Skeletal muscle tissue (tissue), 4 donors: ENCODE results near the gene DTNBP1. TPM values are rescaled to one million over a fixed set of nuclear protein-coding genes. Genes with fewer than 3 reads are reported as not detected.
A peak's percentile ranks its signal among the peaks of the same experiment; 100 is the strongest.

Source experiments
- H3K27ac ChIP-seq: one replicate; pipeline ENCODE4 v1.7.0; 2013; ENCODE audit warnings: mild to moderate bottlenecking, low read depth, low read length, inconsistent platforms
- H3K27me3 ChIP-seq, 3 donors: one replicate each; pipeline ENCODE4 v1.7.0; 2013; ENCODE audit warnings: low read length in 3 of 3; ENCODE audit not compliant: control insufficient read depth in 3 of 3, insufficient read depth in 3 of 3
- H3K36me3 ChIP-seq, 3 donors: one replicate each; pipeline ENCODE4 v1.7.0; 2013; ENCODE audit warnings: low read length in 3 of 3; ENCODE audit not compliant: control insufficient read depth in 3 of 3, insufficient read depth in 3 of 3
- H3K4me1 ChIP-seq, 3 donors: one replicate each; pipeline ENCODE4 v1.7.0; 2013; ENCODE audit warnings: low read length in 3 of 3, mild to moderate bottlenecking in 3 of 3; ENCODE audit not compliant: control insufficient read depth in 3 of 3, insufficient read depth in 3 of 3
- H3K4me3 ChIP-seq, 3 donors: one replicate each; pipeline ENCODE4 v1.7.0; 2013; ENCODE audit warnings: low read length in 3 of 3
- H3K9ac ChIP-seq, 3 donors: one replicate each; pipeline ENCODE4 v1.7.0; 2013; ENCODE audit warnings: low read length in 3 of 3, mild to moderate bottlenecking in 3 of 3, moderate library complexity in 2 of 3, low read depth in 1 of 3
- H3K9me3 ChIP-seq, 3 donors: one replicate each; pipeline ENCODE4 v1.7.0; 2013; ENCODE audit warnings: low read length in 3 of 3; ENCODE audit not compliant: control insufficient read depth in 3 of 3
- total RNA-seq: library from RNA; depleted of rRNA; stranded (reverse); fragments of >200 nt; gene quantifications from one replicate; pipeline ENCODE4 v1.2.3, GENCODE V29; 2014
- donor health status: Osteomylitis.

DTNBP1 gene
- total RNA-seq, 1 donor from 2014 or later, result 15.1 TPM

DNA sequence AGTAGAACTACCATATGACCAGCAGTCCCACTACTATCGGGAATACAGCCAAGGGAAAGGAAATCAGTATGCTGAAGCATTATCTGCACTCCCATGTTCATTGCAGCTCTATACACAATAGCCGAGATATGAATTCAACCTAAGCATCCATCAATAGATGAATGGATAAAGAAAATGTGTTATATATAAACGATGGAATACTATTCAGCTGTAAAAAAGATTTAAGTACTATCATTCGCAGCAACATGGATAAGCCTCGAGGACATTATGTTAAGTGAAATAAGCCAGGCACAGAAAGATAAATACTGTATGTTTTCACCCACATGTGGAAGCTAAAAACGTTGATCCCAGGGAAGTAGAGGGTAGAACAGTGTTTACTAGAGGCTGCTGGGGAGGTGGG, 44.1 kb downstream of the DTNBP1 start:
- Histone ChIP-seq H3K27me3 (no peaks in the 10 kb centered on the region), H3K9ac (no peak overlapping the region), H3K4me1 (peaks cover 12 to 18% (median 14%) of the 10 kb centered on the region in 3 donors), H3K27ac (no peak overlapping the region), H3K9me3 (no peaks in the 10 kb centered on the region), H3K36me3 (peaks cover 0 to 7% (median 4%) of the 10 kb centered on the region in 3 donors), H3K4me3 (no peak overlapping the region)

GRCh38 chr6:15616261-15616660, 46.6 kb downstream of the DTNBP1 start:
- Histone ChIP-seq H3K36me3 (peaks cover 0 to 7% (median 4%) of the 10 kb centered on the region in 3 donors), H3K4me1 (peaks cover 6 to 12% (median 7%) of the 10 kb centered on the region in 3 donors), H3K27ac (no peak overlapping the region), H3K27me3 (no peaks in the 10 kb centered on the region), H3K4me3 (no peak overlapping the region), H3K9me3 (no peaks in the 10 kb centered on the region), H3K9ac (peak overlapping the region in 1 of 3 donors; percentile 34)

- no peak overlapping the region for H3K4me3 ChIP-seq
- H3K4me1 ChIP-seq, result peaks cover 2 to 9% (median 4%) of the 10 kb centered on the region in 3 donors
- H3K9ac ChIP-seq, result peak overlapping the region in 1 of 3 donors; percentile 34
- no peaks in the 10 kb centered on the region for H3K27me3 ChIP-seq
- H3K9me3 ChIP-seq, result no peaks in the 10 kb centered on the region
- H3K36me3 ChIP-seq, result peaks cover 0 to 7% (median 4%) of the 10 kb centered on the region in 3 donors
- H3K27ac ChIP-seq, result no peak overlapping the region
These were observed 47.0 kb downstream of the DTNBP1 start for GRCh38 chr6:15615802-15616201.

DNA sequence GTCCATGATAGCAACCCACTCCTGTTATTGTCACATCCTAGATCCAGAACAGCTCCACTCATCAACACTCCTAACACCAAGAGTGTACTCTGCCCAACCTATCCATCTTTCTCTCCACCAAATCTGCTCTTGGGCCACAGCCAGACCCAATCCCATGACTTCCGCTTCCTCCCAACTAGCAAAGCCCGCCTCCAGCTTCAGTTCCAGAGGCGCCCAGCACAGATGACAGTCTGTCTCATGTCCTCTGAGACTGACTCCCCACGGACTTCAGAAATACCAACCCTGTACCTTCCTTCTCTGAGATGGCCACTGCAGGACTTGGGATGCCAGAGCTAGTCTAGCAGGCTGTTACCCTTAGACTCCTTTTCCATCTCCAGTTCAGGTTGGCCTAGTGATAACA, 48.6 kb downstream of the DTNBP1 start:
- no peaks in the 10 kb centered on the region for H3K9me3 ChIP-seq
- peaks cover 0 to 10% (median 4%) of the 10 kb centered on the region in 3 donors for H3K36me3 ChIP-seq
- H3K27me3 ChIP-seq, result no peaks in the 10 kb centered on the region
- H3K4me1 ChIP-seq, result peaks cover 2 to 9% (median 4%) of the 10 kb centered on the region in 3 donors
- no peak overlapping the region for H3K27ac ChIP-seq
- H3K9ac ChIP-seq, result no peak overlapping the region
- no peak overlapping the region for H3K4me3 ChIP-seq

GRCh38 chr6:15608396-15608795, 54.4 kb downstream of the DTNBP1 start:
- Histone ChIP-seq H3K9me3 (no peaks in the 10 kb centered on the region), H3K27ac (no peak overlapping the region), H3K36me3 (peaks cover 0 to 3% (median 0%) of the 10 kb centered on the region in 3 donors), H3K4me1 (no peaks in the 10 kb centered on the region), H3K9ac (no peak overlapping the region), H3K27me3 (no peaks in the 10 kb centered on the region), H3K4me3 (no peak overlapping the region)

DNA sequence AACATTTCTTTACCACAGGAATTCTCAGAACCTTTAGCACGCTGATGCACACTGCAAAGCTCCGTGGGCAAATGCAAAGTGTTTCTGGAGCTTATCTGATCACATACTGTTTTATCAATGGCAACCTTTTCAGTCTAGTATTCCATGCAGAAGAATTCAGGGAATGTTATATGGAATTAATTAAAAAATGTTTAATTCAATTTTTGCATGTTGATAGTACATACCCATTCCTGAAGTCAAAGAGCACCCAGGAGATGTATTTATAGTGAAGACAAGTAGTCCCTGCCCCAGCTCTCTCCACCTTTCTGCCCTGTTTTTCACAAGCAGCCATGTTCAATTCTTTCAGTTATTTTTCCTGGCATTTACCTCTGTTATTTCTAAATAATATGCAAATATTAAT, 55.2 kb downstream of the DTNBP1 start:
- no peak overlapping the region for H3K4me3 ChIP-seq
- no peaks in the 10 kb centered on the region for H3K27me3 ChIP-seq
- H3K9ac ChIP-seq, result no peak overlapping the region
- H3K27ac ChIP-seq, result no peak overlapping the region
- H3K9me3 ChIP-seq, result no peaks in the 10 kb centered on the region
- H3K36me3 ChIP-seq, result peaks cover 0 to 3% (median 0%) of the 10 kb centered on the region in 3 donors
- H3K4me1 ChIP-seq, result no peaks in the 10 kb centered on the region

GRCh38 chr6:15606347-15606746, 56.5 kb downstream of the DTNBP1 start:
- Histone ChIP-seq H3K27me3 (no peaks in the 10 kb centered on the region), H3K9me3 (no peaks in the 10 kb centered on the region), H3K27ac (no peak overlapping the region), H3K9ac (no peak overlapping the region), H3K36me3 (peaks cover 0 to 3% (median 0%) of the 10 kb centered on the region in 3 donors), H3K4me1 (no peaks in the 10 kb centered on the region), H3K4me3 (no peak overlapping the region)

GRCh38 chr6:15604843-15605242, 58.0 kb downstream of the DTNBP1 start:
- no peaks in the 10 kb centered on the region for H3K4me1 ChIP-seq
- no peaks in the 10 kb centered on the region for H3K27me3 ChIP-seq
- peaks cover 0 to 2% (median 0%) of the 10 kb centered on the region in 3 donors for H3K36me3 ChIP-seq
- no peak overlapping the region for H3K9ac ChIP-seq
- H3K27ac ChIP-seq, result no peak overlapping the region
- H3K4me3 ChIP-seq, result no peak overlapping the region
- H3K9me3 ChIP-seq, result no peaks in the 10 kb centered on the region

- no peaks in the 10 kb centered on the region for H3K36me3 ChIP-seq
- H3K27ac ChIP-seq, result no peak overlapping the region
- H3K9me3 ChIP-seq, result no peaks in the 10 kb centered on the region
- no peak overlapping the region for H3K9ac ChIP-seq
- H3K4me1 ChIP-seq, result no peaks in the 10 kb centered on the region
- no peak overlapping the region for H3K4me3 ChIP-seq
- H3K27me3 ChIP-seq, result no peaks in the 10 kb centered on the region
These were observed 60.7 kb downstream of the DTNBP1 start for GRCh38 chr6:15602154-15602553.

- Histone ChIP-seq H3K4me3 (no peak overlapping the region), H3K27ac (no peak overlapping the region), H3K9ac (no peak overlapping the region), H3K36me3 (no peaks in the 10 kb centered on the region), H3K9me3 (no peaks in the 10 kb centered on the region), H3K27me3 (no peaks in the 10 kb centered on the region), H3K4me1 (peaks cover 15 to 16% (median 16%) of the 10 kb centered on the region in 3 donors)
These were observed 64.5 kb downstream of the DTNBP1 start for GRCh38 chr6:15598273-15598798.
